Measurements from ENCODE around the gene WDR91.

Gene WDR91

GRCh38 chr7:135186841-135187253 lies 24.5 kb downstream of the WDR91 start:
- Mint-ChIP-seq H3K9me3 (peaks cover 28% of the 10 kb centered on the region), H3K27me3 (no peaks in the 10 kb centered on the region), H3K27ac (no peak overlapping the region), H3K4me3 (no peak overlapping the region), H3K4me1 (ENCODE audit: low read depth) (peaks cover 15% of the 10 kb centered on the region), H3K36me3 (ENCODE audit: low read depth) (peaks cover 100% of the 10 kb centered on the region)
- intact Hi-C loops (cut with micrococcal nuclease) = no loop called here

GRCh38 chr7:135186261-135186540 lies 25.1 kb downstream of the WDR91 start:
- H3K36me3 Mint-ChIP-seq (ENCODE audit: low read depth) = peaks cover 100% of the 10 kb centered on the region
- no peak overlapping the region for H3K27ac Mint-ChIP-seq
- H3K4me3 Mint-ChIP-seq = no peak overlapping the region
- H3K27me3 Mint-ChIP-seq = no peaks in the 10 kb centered on the region
- intact Hi-C loops (cut with micrococcal nuclease) = no loop called here
- peaks cover 34% of the 10 kb centered on the region for H3K9me3 Mint-ChIP-seq
- H3K4me1 Mint-ChIP-seq (ENCODE audit: low read depth) = peaks cover 15% of the 10 kb centered on the region

GRCh38 chr7:135185471-135186260 lies 25.7 kb downstream of the WDR91 start:
- Mint-ChIP-seq H3K36me3 (ENCODE audit: low read depth) (peaks cover 98% of the 10 kb centered on the region), H3K4me3 (no peak overlapping the region), H3K4me1 (ENCODE audit: low read depth) (peaks cover 10% of the 10 kb centered on the region), H3K27ac (no peak overlapping the region), H3K27me3 (no peaks in the 10 kb centered on the region), H3K9me3 (peaks cover 40% of the 10 kb centered on the region)
- intact Hi-C loops (cut with micrococcal nuclease) = no loop called here

- intact Hi-C loops (cut with micrococcal nuclease) = no loop called here
- Mint-ChIP-seq H3K4me3 (no peak overlapping the region), H3K4me1 (ENCODE audit: low read depth) (no peaks in the 10 kb centered on the region), H3K27ac (no peak overlapping the region), H3K27me3 (no peaks in the 10 kb centered on the region), H3K9me3 (peaks cover 53% of the 10 kb centered on the region), H3K36me3 (ENCODE audit: low read depth) (peaks cover 85% of the 10 kb centered on the region)
These were observed 27.0 kb downstream of the WDR91 start for GRCh38 chr7:135184254-135184841.

GRCh38 chr7:135183478-135183877 lies 27.8 kb downstream of the WDR91 start:
- H3K9me3 Mint-ChIP-seq = peaks cover 53% of the 10 kb centered on the region
- peaks cover 76% of the 10 kb centered on the region for H3K36me3 Mint-ChIP-seq (ENCODE audit: low read depth)
- intact Hi-C loops (cut with micrococcal nuclease) = no loop called here
- no peak overlapping the region for H3K4me3 Mint-ChIP-seq
- no peaks in the 10 kb centered on the region for H3K27me3 Mint-ChIP-seq
- no peaks in the 10 kb centered on the region for H3K4me1 Mint-ChIP-seq (ENCODE audit: low read depth)
- H3K27ac Mint-ChIP-seq = no peak overlapping the region

- Mint-ChIP-seq H3K27ac (no peak overlapping the region), H3K9me3 (peaks cover 53% of the 10 kb centered on the region), H3K27me3 (no peaks in the 10 kb centered on the region), H3K4me3 (no peak overlapping the region), H3K36me3 (ENCODE audit: low read depth) (peaks cover 62% of the 10 kb centered on the region), H3K4me1 (ENCODE audit: low read depth) (no peaks in the 10 kb centered on the region)
- intact Hi-C loops (cut with micrococcal nuclease) = no loop called here
These were observed 29.2 kb downstream of the WDR91 start for GRCh38 chr7:135181929-135182678.

GRCh38 chr7:135181261-135181928 lies 29.9 kb downstream of the WDR91 start:
- Mint-ChIP-seq H3K9me3 (peaks cover 53% of the 10 kb centered on the region), H3K36me3 (ENCODE audit: low read depth) (peaks cover 55% of the 10 kb centered on the region), H3K27me3 (no peaks in the 10 kb centered on the region), H3K4me1 (ENCODE audit: low read depth) (no peaks in the 10 kb centered on the region), H3K27ac (no peak overlapping the region), H3K4me3 (no peak overlapping the region)
- intact Hi-C loops (cut with micrococcal nuclease) = no loop called here

- peaks cover 53% of the 10 kb centered on the region for H3K9me3 Mint-ChIP-seq
- intact Hi-C loops (cut with micrococcal nuclease) = no loop called here
- H3K27ac Mint-ChIP-seq = no peak overlapping the region
- peaks cover 42% of the 10 kb centered on the region for H3K36me3 Mint-ChIP-seq (ENCODE audit: low read depth)
- no peaks in the 10 kb centered on the region for H3K27me3 Mint-ChIP-seq
- no peaks in the 10 kb centered on the region for H3K4me1 Mint-ChIP-seq (ENCODE audit: low read depth)
- no peak overlapping the region for H3K4me3 Mint-ChIP-seq
These were observed 31.2 kb downstream of the WDR91 start for GRCh38 chr7:135180122-135180521.

- H3K9me3 Mint-ChIP-seq = peaks cover 51% of the 10 kb centered on the region
These were observed 31.9 kb downstream of the WDR91 start for GRCh38 chr7:135179321-135179925.

GRCh38 chr7:135178364-135178763 lies 33.0 kb downstream of the WDR91 start:
- intact Hi-C loops (cut with micrococcal nuclease) = no loop called here
- H3K27ac Mint-ChIP-seq = no peak overlapping the region
- no peaks in the 10 kb centered on the region for H3K27me3 Mint-ChIP-seq
- peaks cover 40% of the 10 kb centered on the region for H3K9me3 Mint-ChIP-seq
- peaks cover 25% of the 10 kb centered on the region for H3K36me3 Mint-ChIP-seq (ENCODE audit: low read depth)
- H3K4me3 Mint-ChIP-seq = no peak overlapping the region
- H3K4me1 Mint-ChIP-seq (ENCODE audit: low read depth) = no peaks in the 10 kb centered on the region

More at GRCh38 chr7:135179321-135179925, 31.9 kb downstream of the WDR91 start:
- intact Hi-C loops (cut with micrococcal nuclease) = no loop called here
- H3K27ac Mint-ChIP-seq = no peak overlapping the region
- H3K4me3 Mint-ChIP-seq = no peak overlapping the region
- peaks cover 35% of the 10 kb centered on the region for H3K36me3 Mint-ChIP-seq (ENCODE audit: low read depth)
- H3K27me3 Mint-ChIP-seq = no peaks in the 10 kb centered on the region
- H3K4me1 Mint-ChIP-seq (ENCODE audit: low read depth) = no peaks in the 10 kb centered on the region

- Mint-ChIP-seq H3K27ac (no peak overlapping the region), H3K9me3 (peaks cover 28% of the 10 kb centered on the region), H3K4me3 (no peak overlapping the region), H3K4me1 (ENCODE audit: low read depth) (peaks cover 3% of the 10 kb centered on the region), H3K27me3 (no peaks in the 10 kb centered on the region), H3K36me3 (ENCODE audit: low read depth) (peaks cover 16% of the 10 kb centered on the region)
- intact Hi-C loops (cut with micrococcal nuclease) = no loop called here
These were observed 34.2 kb downstream of the WDR91 start for GRCh38 chr7:135177028-135177696.

GRCh38 chr7:135175931-135176330 lies 35.4 kb downstream of the WDR91 start:
- H3K4me1 Mint-ChIP-seq (ENCODE audit: low read depth) = peaks cover 14% of the 10 kb centered on the region
- no peak overlapping the region for H3K4me3 Mint-ChIP-seq
- no peak overlapping the region for H3K27ac Mint-ChIP-seq
- H3K27me3 Mint-ChIP-seq = no peaks in the 10 kb centered on the region
- H3K9me3 Mint-ChIP-seq = peaks cover 16% of the 10 kb centered on the region
- H3K36me3 Mint-ChIP-seq (ENCODE audit: low read depth) = peaks cover 7% of the 10 kb centered on the region
- intact Hi-C loops (cut with micrococcal nuclease) = no loop called here

- Mint-ChIP-seq H3K36me3 (ENCODE audit: low read depth) (peaks cover 14% of the 10 kb centered on the region), H3K27ac (no peak overlapping the region), H3K27me3 (no peaks in the 10 kb centered on the region), H3K4me3 (no peak overlapping the region), H3K4me1 (ENCODE audit: low read depth) (peaks cover 18% of the 10 kb centered on the region), H3K9me3 (peaks cover 6% of the 10 kb centered on the region)
- intact Hi-C loops (cut with micrococcal nuclease) = no loop called here
These were observed 36.4 kb downstream of the WDR91 start for GRCh38 chr7:135174941-135175340.

Measured in dendritic cell treated with granulocyte-macrophage colony-stimulating factor and Interleukin-4, amounts not matched to agents 40 ng/mL and 50 ng/mL, for 4 days (primary cell).